Endothelial cell (in vitro differentiated cells): ENCODE data around the gene NOL4L. TPM values are rescaled to one million over a fixed set of nuclear protein-coding genes. Genes with fewer than 3 reads are reported as not detected.

Experiments
- DNase-seq: peaks from one replicate; pipeline ENCODE4 v3.0.0; 2021; ENCODE audit warnings: low spot score
- H3K27ac Mint-ChIP-seq: one replicate; pipeline ENCODE4 v1.8.0; 2021; ENCODE audit warnings: mixed read lengths, inconsistent platforms; ENCODE audit not compliant: unreplicated experiment
- H3K27me3 Mint-ChIP-seq: one replicate; pipeline ENCODE4 v1.8.0; 2021; ENCODE audit warnings: mild to moderate bottlenecking, moderate library complexity, mixed read lengths, inconsistent platforms; ENCODE audit not compliant: unreplicated experiment
- H3K36me3 Mint-ChIP-seq: one replicate; pipeline ENCODE4 v1.8.0; 2021; ENCODE audit warnings: mild to moderate bottlenecking, low read depth, mixed read lengths, inconsistent platforms; ENCODE audit not compliant: unreplicated experiment
- H3K4me1 Mint-ChIP-seq: one replicate; pipeline ENCODE4 v1.8.0; 2021; ENCODE audit warnings: mild to moderate bottlenecking, mixed read lengths, inconsistent platforms; ENCODE audit not compliant: unreplicated experiment
- H3K4me3 Mint-ChIP-seq: one replicate; pipeline ENCODE4 v1.8.0; 2021; ENCODE audit warnings: mild to moderate bottlenecking, mixed read lengths, inconsistent platforms; ENCODE audit not compliant: unreplicated experiment
- H3K9me3 Mint-ChIP-seq: one replicate; pipeline ENCODE4 v1.8.0; 2021; ENCODE audit warnings: mixed read lengths, inconsistent platforms; ENCODE audit not compliant: unreplicated experiment
- total RNA-seq: library from RNA; stranded (reverse); fragmentation: NEBNext Ultra II Directional; extraction: Animal tissue kit (Norgen Biotek cat#: 25700); gene quantifications from one replicate; pipeline ENCODE4 v1.2.1, GENCODE V29; 2021; ENCODE audit not compliant: unreplicated experiment
- TF ChIP-seq, protein P1 (sequence below): fragments of 200-600 bp; sonication (generic); IDR thresholded peaks from one replicate; pipeline ENCODE4 v1.5.0; 2021; ENCODE audit warnings: antibody characterized with exemption; ENCODE audit not compliant: unreplicated experiment

Gene NOL4L
- total RNA-seq, 1 donor from 2014 or later = 150 TPM

DNA sequence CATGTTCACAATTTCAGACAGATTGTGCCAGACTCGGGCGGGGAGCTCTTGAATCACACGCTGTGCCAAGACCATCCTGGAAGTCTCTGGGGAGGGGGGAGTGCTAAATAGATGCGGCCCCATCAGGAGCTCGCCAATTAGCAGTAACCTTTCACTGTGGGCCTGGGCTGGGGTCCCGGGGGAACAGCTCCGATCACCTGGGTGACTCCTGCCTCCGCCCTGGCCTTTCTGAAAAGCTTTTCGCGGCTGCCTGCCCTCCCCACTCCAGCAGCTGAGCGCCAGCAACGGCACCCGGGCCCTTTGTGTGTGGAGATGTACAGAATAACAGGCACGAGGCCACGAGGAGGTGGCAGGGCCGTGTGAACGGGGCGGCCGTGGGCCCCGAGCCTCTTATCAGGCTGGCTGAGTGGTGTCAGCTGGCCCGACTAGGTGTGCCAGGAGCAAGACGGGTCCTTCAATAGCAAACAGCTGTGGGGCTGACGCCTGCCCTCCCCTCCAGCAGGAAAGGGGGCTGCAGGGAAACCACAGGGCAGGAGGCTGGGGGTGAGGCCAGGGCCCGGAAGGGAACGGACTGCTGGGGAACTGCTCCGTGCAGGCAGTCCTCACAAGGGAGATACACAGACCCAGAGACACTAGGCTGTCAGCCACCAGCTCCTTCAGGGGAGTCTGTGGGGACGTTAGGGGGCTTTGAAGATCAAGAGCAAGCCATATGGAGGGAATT lies 56.8 kb downstream of the NOL4L start:
- TF ChIP-seq, protein P1, sequence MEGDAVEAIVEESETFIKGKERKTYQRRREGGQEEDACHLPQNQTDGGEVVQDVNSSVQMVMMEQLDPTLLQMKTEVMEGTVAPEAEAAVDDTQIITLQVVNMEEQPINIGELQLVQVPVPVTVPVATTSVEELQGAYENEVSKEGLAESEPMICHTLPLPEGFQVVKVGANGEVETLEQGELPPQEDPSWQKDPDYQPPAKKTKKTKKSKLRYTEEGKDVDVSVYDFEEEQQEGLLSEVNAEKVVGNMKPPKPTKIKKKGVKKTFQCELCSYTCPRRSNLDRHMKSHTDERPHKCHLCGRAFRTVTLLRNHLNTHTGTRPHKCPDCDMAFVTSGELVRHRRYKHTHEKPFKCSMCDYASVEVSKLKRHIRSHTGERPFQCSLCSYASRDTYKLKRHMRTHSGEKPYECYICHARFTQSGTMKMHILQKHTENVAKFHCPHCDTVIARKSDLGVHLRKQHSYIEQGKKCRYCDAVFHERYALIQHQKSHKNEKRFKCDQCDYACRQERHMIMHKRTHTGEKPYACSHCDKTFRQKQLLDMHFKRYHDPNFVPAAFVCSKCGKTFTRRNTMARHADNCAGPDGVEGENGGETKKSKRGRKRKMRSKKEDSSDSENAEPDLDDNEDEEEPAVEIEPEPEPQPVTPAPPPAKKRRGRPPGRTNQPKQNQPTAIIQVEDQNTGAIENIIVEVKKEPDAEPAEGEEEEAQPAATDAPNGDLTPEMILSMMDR = no peak
- Mint-ChIP-seq H3K27ac (no peak overlapping the region), H3K9me3 (no peaks in the 10 kb centered on the region), H3K4me3 (no peak overlapping the region), H3K36me3 (no peaks in the 10 kb centered on the region), H3K27me3 (no peaks in the 10 kb centered on the region), H3K4me1 (peaks cover 12% of the 10 kb centered on the region)
- no peak for DNase-seq

DNA sequence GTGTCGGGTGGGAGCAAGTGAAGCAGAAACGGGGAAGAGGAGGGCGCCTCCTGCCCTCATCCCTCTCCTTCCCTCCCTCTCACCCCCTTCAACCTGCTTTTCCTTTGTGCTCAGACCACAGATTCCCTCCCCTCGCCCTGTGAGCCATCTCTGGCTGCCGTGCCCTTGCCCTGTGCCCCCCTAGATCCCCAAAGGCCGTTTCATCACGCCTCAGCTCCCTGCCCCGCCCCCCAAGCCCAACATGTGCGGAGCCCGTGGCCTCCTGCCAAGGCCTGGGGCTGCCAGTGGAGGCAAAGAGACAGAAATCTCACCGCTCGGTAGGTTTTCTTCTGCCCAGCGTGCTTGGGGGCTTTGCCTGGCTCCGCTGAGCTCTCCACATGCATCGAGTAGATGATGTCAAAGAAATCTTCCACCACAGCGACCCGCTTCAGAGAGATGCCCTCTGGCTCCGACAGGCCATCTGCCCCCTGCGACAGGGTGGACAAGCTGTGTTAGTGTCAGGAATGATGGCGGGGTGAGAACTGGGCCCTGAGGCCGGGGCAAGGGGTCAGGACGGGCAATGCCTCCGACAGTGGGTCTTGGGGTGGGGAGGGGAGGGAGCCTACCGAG lies 57.6 kb downstream of the NOL4L start:
- no peaks in the 10 kb centered on the region for H3K9me3 Mint-ChIP-seq
- H3K4me3 Mint-ChIP-seq = no peak overlapping the region
- H3K27me3 Mint-ChIP-seq = no peaks in the 10 kb centered on the region
- H3K27ac Mint-ChIP-seq = no peak overlapping the region
- TF ChIP-seq, protein P1 = no peak
- peaks cover 12% of the 10 kb centered on the region for H3K4me1 Mint-ChIP-seq
- no peaks in the 10 kb centered on the region for H3K36me3 Mint-ChIP-seq
- no peak for DNase-seq

DNA sequence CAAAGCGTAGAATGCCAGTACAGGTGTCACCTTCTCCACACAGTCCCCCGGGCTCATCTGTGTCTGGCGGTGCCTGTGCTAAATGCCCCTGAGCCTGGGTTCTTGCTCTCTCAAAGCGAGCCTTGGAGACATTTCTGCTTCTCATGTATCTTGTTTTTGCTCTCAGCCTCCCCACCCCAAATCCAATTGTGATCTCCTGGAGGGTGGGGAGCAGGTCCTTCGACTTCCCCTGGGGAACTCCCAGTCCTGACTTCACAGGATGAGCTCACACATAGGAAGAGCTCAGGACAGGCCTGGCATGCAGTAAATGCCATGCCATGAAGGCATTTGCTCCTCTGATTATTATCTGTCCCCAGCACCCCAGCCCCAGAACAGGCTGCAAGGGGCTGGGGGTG lies 58.1 kb downstream of the NOL4L start:
- H3K4me3 Mint-ChIP-seq = no peak overlapping the region
- no peak for DNase-seq
- peaks cover 12% of the 10 kb centered on the region for H3K4me1 Mint-ChIP-seq
- TF ChIP-seq, protein P1 = no peak
- H3K36me3 Mint-ChIP-seq = no peaks in the 10 kb centered on the region
- no peaks in the 10 kb centered on the region for H3K9me3 Mint-ChIP-seq
- no peaks in the 10 kb centered on the region for H3K27me3 Mint-ChIP-seq
- no peak overlapping the region for H3K27ac Mint-ChIP-seq

DNA sequence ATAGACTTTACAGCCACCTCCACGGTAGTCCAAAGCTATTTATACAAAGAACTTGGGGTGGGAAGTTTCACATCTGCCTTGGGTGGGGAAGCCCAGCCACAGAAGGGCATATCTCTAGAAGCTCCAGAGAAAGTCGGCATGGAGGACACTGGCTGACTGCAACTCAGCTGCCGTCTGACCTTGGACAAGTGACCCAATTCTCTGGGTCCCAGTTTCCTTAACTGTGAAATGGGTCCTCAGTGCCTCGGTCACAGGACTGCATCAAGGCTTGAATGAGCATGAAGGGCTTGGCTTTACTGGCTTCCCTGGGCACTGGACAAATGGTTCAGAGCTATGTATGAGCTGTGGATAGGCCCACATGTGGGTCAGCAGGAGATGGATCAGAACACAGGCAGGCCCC lies 58.6 kb downstream of the NOL4L start:
- Mint-ChIP-seq H3K4me3 (no peak overlapping the region), H3K27ac (no peak overlapping the region), H3K4me1 (peaks cover 12% of the 10 kb centered on the region), H3K27me3 (peaks cover under 1% of the 10 kb centered on the region), H3K36me3 (no peaks in the 10 kb centered on the region), H3K9me3 (no peaks in the 10 kb centered on the region)
- no peak for DNase-seq
- TF ChIP-seq, protein P1 = no peak

DNA sequence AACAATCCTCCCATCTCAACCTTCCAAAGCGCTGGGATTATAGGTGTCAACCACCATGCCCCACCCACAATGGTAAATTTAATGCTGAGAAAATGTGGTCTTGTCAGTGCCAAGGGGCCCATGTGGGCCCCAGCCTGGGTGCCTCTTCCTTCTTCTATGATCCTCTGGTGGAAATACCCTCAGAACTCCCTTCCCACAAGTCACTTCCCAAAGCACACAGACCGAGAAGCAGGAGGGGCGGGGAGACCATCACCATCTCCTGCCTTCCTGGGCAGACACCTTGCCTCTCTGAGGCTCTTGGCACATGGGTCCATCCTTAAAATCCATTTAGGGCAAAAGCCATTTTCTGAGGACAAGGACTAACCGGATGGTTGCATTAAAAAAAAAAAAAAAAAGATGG lies 59.0 kb downstream of the NOL4L start:
- peaks cover 16% of the 10 kb centered on the region for H3K4me1 Mint-ChIP-seq

More for the DNA sequence above, 59.0 kb downstream of the NOL4L start:
- Mint-ChIP-seq H3K27me3 (peaks cover 3% of the 10 kb centered on the region), H3K9me3 (no peaks in the 10 kb centered on the region), H3K36me3 (no peaks in the 10 kb centered on the region), H3K27ac (no peak overlapping the region), H3K4me3 (no peak overlapping the region)
- no peak for DNase-seq
- TF ChIP-seq, protein P1 = no peak
